DND-41 (cell line): ENCODE results near the gene ZNF136.

Experiments
- ATAC-seq: fragments of 200-7000 bp; cut with Tn5 transposase; 3 replicates; pipeline ENCODE4 v1.9.1; 2021; ENCODE audit warnings: low read depth; ENCODE audit not compliant: insufficient read depth
- DNase-seq: peaks from one replicate; pipeline ENCODE4 v3.0.0-alpha.2; 2020
- H2AFZ ChIP-seq: 2 replicates; pipeline ENCODE4 v1.6.0; 2012; ENCODE audit warnings: low read depth, low read length
- H3K27ac ChIP-seq: 2 replicates; pipeline ENCODE4 v1.5.1; 2012; ENCODE audit warnings: low read length, inconsistent platforms
- H3K27me3 ChIP-seq: fragments of 200-600 bp; sonication (generic); 2 replicates; pipeline ENCODE4 v1.6.0; 2012; ENCODE audit warnings: low read length, mild to moderate bottlenecking, inconsistent platforms; ENCODE audit not compliant: insufficient read depth, poor library complexity
- H3K36me3 ChIP-seq: 2 replicates; pipeline ENCODE4 v1.5.1; 2012; ENCODE audit warnings: low read length, inconsistent platforms; ENCODE audit not compliant: insufficient read depth
- H3K4me1 ChIP-seq: 2 replicates; pipeline ENCODE4 v1.5.1; 2012; ENCODE audit warnings: mild to moderate bottlenecking, low read length; ENCODE audit not compliant: insufficient read depth
- H3K4me2 ChIP-seq: 2 replicates; pipeline ENCODE4 v1.6.0; 2012; ENCODE audit warnings: mild to moderate bottlenecking, moderate library complexity, low read length, inconsistent platforms; ENCODE audit not compliant: insufficient read depth
- H3K4me3 ChIP-seq, 2 experiments: fragments of 200-600 bp in 1 of 2; shearing (Covaris generic) in 1 of 2; 2 replicates each; pipeline ENCODE4 v1.5.1; 2012 to 2016; ENCODE audit warnings: inconsistent platforms in 2 of 2, low read length in 2 of 2, mild to moderate bottlenecking in 2 of 2, low read depth in 1 of 2, moderate library complexity in 1 of 2
- H3K79me2 ChIP-seq: 2 replicates; pipeline ENCODE4 v1.6.0; 2012; ENCODE audit warnings: low read length, inconsistent platforms; ENCODE audit not compliant: insufficient read depth
- H3K9ac ChIP-seq: 2 replicates; pipeline ENCODE4 v1.6.0; 2012; ENCODE audit warnings: low read depth, mild to moderate bottlenecking, inconsistent platforms, low read length, moderate library complexity
- H3K9me3 ChIP-seq: 2 replicates; pipeline ENCODE4 v1.5.1; 2012; ENCODE audit warnings: low read length, moderate library complexity, mild to moderate bottlenecking, inconsistent platforms; ENCODE audit not compliant: insufficient read depth, severe bottlenecking
- H4K20me1 ChIP-seq: 2 replicates; pipeline ENCODE4 v1.6.0; 2012; ENCODE audit warnings: low read length; ENCODE audit not compliant: insufficient read depth
- CTCF ChIP-seq: IDR thresholded peaks from 2 replicates; pipeline ENCODE4 v1.5.1; 2012; ENCODE audit warnings: borderline replicate concordance, low read length, moderate library complexity, mild to moderate bottlenecking; ENCODE audit not compliant: poor library complexity, severe bottlenecking; ENCODE audit errors: extremely low read depth
- EZH2 ChIP-seq: IDR thresholded peaks from 3 replicates; pipeline ENCODE4 v1.6.1; 2012; ENCODE audit warnings: borderline replicate concordance, low read depth, mild to moderate bottlenecking, moderate library complexity, low read length, inconsistent platforms; ENCODE audit not compliant: severe bottlenecking

The ZNF136 gene

GRCh38 chr19:12232961-12233360 lies 70.1 kb downstream of the ZNF136 start:
- no peak overlapping the region for H3K27ac ChIP-seq
- no peaks in the 10 kb centered on the region; the same call in 1 of the 2 replicates for H3K79me2 ChIP-seq
- no peak for TF ChIP-seq EZH2
- TF ChIP-seq CTCF, result no peak
- peaks cover 20% of the 10 kb centered on the region for H3K36me3 ChIP-seq
- H3K9ac ChIP-seq, result no peak overlapping the region
- ATAC-seq, result no peak
- no peaks in the 10 kb centered on the region for H4K20me1 ChIP-seq
- H3K4me1 ChIP-seq, result no peaks in the 10 kb centered on the region
- no peak overlapping the region for H2AFZ ChIP-seq
- no peaks in the 10 kb centered on the region for H3K27me3 ChIP-seq
- H3K4me3 ChIP-seq, result no peak overlapping the region
- H3K4me2 ChIP-seq, result no peak overlapping the region
- H3K9me3 ChIP-seq, result no peaks in the 10 kb centered on the region
- DNase-seq, result no peak

- Histone ChIP-seq H2AFZ (no peak overlapping the region), H3K27ac (no peak overlapping the region), H3K9me3 (no peaks in the 10 kb centered on the region), H3K4me3 (no peak overlapping the region), H3K4me1 (no peaks in the 10 kb centered on the region), H3K4me2 (no peak overlapping the region), H3K9ac (no peak overlapping the region), H3K79me2 (no peaks in the 10 kb centered on the region), H3K27me3 (no peaks in the 10 kb centered on the region), H4K20me1 (no peaks in the 10 kb centered on the region), H3K36me3 (peaks cover 20% of the 10 kb centered on the region)
- ATAC-seq (no peak), DNase-seq (no peak)
- TF ChIP-seq CTCF (no peak), EZH2 (no peak)
These were observed 74.4 kb downstream of the ZNF136 start for GRCh38 chr19:12237143-12237839.
